Endothelial cell of umbilical vein (primary cell): ENCODE data around the gene ACADVL.

Source experiments
- JUN ChIP-seq: IDR thresholded peaks from 2 replicates; pipeline ENCODE4 v1.6.1; 2011; ENCODE audit warnings: borderline replicate concordance, low read depth; ENCODE audit not compliant: insufficient read length, insufficient read depth
- POLR2A ChIP-seq: IDR thresholded peaks from 2 replicates; pipeline ENCODE4 v1.6.1; 2012; ENCODE audit warnings: low read depth, mild to moderate bottlenecking, control low read depth, low read length
- POLR2AphosphoS5 ChIP-seq: IDR thresholded peaks from 2 replicates; pipeline ENCODE4 v1.6.1; 2012; ENCODE audit warnings: low read depth, mild to moderate bottlenecking, control low read depth, low read length, moderate library complexity; ENCODE audit not compliant: insufficient read depth
- TF ChIP-seq, protein P1 (sequence below), 2 donors: IDR thresholded peaks; 1 replicate in 1 of 2; 2 replicates in 1 of 2; pipeline ENCODE4 v1.5.1; 2011; ENCODE audit warnings: low read length in 2 of 2, mild to moderate bottlenecking in 2 of 2, moderate library complexity in 2 of 2, control low read depth in 1 of 2, inconsistent platforms in 1 of 2, low read depth in 1 of 2; ENCODE audit not compliant: insufficient read depth in 1 of 2; ENCODE audit errors: extremely low read depth in 1 of 2
- TF ChIP-seq, protein P2 (sequence below): IDR thresholded peaks from 2 replicates; pipeline ENCODE4 v1.6.1; 2011; ENCODE audit not compliant: insufficient read depth, insufficient read length

DNA sequence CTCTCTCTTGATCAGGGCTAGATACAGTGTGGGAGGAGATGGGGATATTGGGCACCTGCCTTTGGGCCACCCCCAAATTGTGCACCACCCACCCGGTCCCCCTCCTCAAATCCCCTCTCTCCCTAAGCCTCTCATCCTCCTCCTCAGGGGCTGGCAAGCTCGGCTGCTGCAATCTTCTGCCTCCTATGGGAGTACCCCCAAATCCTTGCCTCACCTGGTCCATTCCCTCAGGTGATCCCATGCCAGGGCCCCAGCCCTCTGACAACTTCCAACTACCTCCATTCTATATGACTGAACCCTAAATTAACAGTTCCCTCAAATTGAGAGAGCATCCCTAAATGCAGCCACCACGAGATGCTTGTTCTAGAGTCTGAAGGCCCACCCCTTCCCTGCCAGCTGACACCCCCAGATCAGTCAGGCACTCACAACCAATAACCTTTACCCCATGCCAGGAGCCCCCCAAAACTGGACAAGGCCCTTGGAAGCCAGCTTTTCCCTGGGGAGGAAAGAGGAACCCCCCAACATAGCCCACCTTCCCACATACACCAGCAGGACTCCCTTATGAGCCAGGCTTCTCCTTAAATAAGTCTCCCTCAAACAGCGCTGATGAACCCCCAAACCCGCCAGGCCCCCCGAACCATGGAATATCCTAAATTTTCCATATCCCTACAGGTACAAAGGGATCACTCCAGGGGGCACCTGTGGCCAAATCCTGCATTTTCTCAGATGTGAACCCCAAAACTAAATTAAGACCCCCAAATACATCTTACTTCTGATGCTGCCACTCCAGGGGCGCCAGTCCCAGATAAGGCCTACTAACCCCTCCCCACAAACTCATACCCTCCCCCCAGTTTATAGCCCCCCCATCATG, 3.3 kb upstream of the ACADVL start:
- TF ChIP-seq, protein P1, sequence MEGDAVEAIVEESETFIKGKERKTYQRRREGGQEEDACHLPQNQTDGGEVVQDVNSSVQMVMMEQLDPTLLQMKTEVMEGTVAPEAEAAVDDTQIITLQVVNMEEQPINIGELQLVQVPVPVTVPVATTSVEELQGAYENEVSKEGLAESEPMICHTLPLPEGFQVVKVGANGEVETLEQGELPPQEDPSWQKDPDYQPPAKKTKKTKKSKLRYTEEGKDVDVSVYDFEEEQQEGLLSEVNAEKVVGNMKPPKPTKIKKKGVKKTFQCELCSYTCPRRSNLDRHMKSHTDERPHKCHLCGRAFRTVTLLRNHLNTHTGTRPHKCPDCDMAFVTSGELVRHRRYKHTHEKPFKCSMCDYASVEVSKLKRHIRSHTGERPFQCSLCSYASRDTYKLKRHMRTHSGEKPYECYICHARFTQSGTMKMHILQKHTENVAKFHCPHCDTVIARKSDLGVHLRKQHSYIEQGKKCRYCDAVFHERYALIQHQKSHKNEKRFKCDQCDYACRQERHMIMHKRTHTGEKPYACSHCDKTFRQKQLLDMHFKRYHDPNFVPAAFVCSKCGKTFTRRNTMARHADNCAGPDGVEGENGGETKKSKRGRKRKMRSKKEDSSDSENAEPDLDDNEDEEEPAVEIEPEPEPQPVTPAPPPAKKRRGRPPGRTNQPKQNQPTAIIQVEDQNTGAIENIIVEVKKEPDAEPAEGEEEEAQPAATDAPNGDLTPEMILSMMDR (IDR thresholded peaks at IDR 0.05; ENCODE audit: extremely low read depth in 1 of 2, insufficient read depth in 1 of 2, low read depth in 1 of 2, low read length in 2 of 2) = no peak
- TF ChIP-seq POLR2AphosphoS5 (no peak), POLR2A (no peak), JUN (no peak)
- TF ChIP-seq, protein P2, sequence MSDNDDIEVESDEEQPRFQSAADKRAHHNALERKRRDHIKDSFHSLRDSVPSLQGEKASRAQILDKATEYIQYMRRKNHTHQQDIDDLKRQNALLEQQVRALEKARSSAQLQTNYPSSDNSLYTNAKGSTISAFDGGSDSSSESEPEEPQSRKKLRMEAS = no peak
